NB4 (cell line): ENCODE data around the gene IMPACT.

Experiments used
- CTCF ChIP-seq: IDR thresholded peaks from one replicate; pipeline ENCODE4 v1.5.1; 2012; ENCODE audit warnings: low read depth, low read length
- POLR2A ChIP-seq: IDR thresholded peaks from 2 replicates; pipeline ENCODE4 v1.6.1; 2011; ENCODE audit warnings: mild to moderate bottlenecking; ENCODE audit not compliant: insufficient read length; ENCODE audit errors: extremely low read depth

- no peak for TF ChIP-seq CTCF
- no peak for TF ChIP-seq POLR2A
These were observed 76.4 kb downstream of the IMPACT start for GRCh38 chr18:24502667-24503523.
